SK-N-SH (cell line): Measurements from ENCODE around the gene SPAG6.

Source experiments
- EZH2phosphoT487 ChIP-seq: fragments of 200-600 bp; sonication (generic); IDR thresholded peaks from 2 replicates; pipeline ENCODE4 v1.6.1; 2017; ENCODE audit warnings: low read depth, mixed run types, mild to moderate bottlenecking, antibody characterized with exemption, moderate library complexity, borderline replicate concordance
- FOSL2 ChIP-seq: IDR thresholded peaks from 2 replicates; pipeline ENCODE4 v1.4.0; 2012; ENCODE audit warnings: low read depth, mild to moderate bottlenecking, moderate library complexity, borderline replicate concordance
- FOXJ3 ChIP-seq: sonication (generic); formaldehyde crosslinking; IDR thresholded peaks from 2 replicates; pipeline ENCODE4 v1.5.1; 2020; ENCODE audit warnings: mild to moderate bottlenecking, missing genetic modification reagents
- MAX ChIP-seq: IDR thresholded peaks from 2 replicates; pipeline ENCODE4 v1.4.0; 2012; ENCODE audit warnings: low read depth
- MXI1 ChIP-seq: IDR thresholded peaks from 2 replicates; pipeline ENCODE4 v1.6.1; 2012; ENCODE audit warnings: mild to moderate bottlenecking, low read depth, low read length, improper control_type of control experiment
- NRF1 ChIP-seq: IDR thresholded peaks from 2 replicates; pipeline ENCODE4 v1.6.1; 2012; ENCODE audit warnings: low read depth, mild to moderate bottlenecking, low read length
- PBX3 ChIP-seq: IDR thresholded peaks from 2 replicates; pipeline ENCODE4; 2012
- POLR2AphosphoS5 ChIP-seq: IDR thresholded peaks from 2 replicates; pipeline ENCODE4 v1.6.1; 2012; ENCODE audit warnings: low read depth, low read length
- USF1 ChIP-seq: IDR thresholded peaks from 2 replicates; pipeline ENCODE4 v1.4.0; 2012; ENCODE audit warnings: low read depth, borderline replicate concordance
- TF ChIP-seq, protein P1 (sequence below): fragments of 200-600 bp; sonication (generic); IDR thresholded peaks from 2 replicates; pipeline ENCODE4 v1.6.1; 2017; ENCODE audit warnings: antibody characterized with exemption, mild to moderate bottlenecking, moderate library complexity

DNA sequence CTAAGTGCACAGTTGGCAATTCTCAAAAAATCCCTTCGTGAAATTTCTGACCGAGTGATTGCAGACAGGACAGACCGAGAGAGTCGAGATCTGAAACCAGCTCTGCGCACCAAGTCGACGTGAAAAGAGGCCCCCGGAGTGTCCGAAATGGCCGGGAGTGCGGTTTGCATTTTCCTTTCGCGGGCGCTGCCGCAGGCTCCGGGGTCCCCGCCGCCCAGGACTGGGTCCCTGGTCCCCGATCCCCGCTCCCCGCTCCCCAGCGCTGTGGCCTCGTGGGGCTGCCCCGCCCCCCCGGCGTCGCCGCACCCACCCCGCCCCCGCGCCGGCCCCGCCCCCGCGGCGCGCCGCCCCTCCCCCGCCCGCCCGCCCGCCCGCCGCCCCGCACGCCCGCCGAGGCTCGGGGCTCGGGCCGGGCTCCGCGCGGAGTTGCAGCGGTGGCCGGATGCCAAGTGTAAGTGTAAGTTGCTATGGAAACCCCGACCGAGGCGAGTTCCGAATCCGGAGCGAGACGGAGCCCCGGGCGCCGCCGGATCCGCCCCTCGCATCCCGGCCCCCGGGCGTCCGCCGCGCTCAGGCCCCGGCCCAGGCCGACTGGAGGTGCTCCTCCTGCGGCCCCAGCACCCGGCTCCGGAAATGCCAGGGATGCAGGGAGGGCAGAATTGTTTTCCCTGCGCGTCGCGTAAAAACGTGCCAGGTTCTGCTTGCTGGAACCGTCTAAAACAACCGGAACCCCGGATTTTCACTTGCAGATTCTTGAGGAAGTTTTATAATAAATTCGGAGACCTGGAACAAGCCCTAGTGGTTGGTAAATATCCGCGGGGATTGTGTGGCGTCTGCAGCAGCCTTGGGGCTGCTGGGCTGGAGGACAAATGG lies 19.8 kb upstream of the SPAG6 start:
- no peak for TF ChIP-seq NRF1
- TF ChIP-seq, protein P1, sequence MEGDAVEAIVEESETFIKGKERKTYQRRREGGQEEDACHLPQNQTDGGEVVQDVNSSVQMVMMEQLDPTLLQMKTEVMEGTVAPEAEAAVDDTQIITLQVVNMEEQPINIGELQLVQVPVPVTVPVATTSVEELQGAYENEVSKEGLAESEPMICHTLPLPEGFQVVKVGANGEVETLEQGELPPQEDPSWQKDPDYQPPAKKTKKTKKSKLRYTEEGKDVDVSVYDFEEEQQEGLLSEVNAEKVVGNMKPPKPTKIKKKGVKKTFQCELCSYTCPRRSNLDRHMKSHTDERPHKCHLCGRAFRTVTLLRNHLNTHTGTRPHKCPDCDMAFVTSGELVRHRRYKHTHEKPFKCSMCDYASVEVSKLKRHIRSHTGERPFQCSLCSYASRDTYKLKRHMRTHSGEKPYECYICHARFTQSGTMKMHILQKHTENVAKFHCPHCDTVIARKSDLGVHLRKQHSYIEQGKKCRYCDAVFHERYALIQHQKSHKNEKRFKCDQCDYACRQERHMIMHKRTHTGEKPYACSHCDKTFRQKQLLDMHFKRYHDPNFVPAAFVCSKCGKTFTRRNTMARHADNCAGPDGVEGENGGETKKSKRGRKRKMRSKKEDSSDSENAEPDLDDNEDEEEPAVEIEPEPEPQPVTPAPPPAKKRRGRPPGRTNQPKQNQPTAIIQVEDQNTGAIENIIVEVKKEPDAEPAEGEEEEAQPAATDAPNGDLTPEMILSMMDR = no peak; the same call in 1 of the 2 replicates
- TF ChIP-seq POLR2AphosphoS5 = peak; percentile 10; the same call in 1 of the 2 replicates
- TF ChIP-seq MXI1 = peak; percentile 79
- no peak for TF ChIP-seq FOXJ3 (CRISPR knock-in tag)
- no peak for TF ChIP-seq PBX3
- TF ChIP-seq EZH2phosphoT487 = no peak
- no peak; the same call in 1 of the 2 replicates for TF ChIP-seq MAX
- TF ChIP-seq USF1 = no peak
- no peak for TF ChIP-seq FOSL2
